SK-N-SH (cell line): ENCODE data around the gene XIAP.

Source experiments
- EP300 ChIP-seq, 2 experiments: IDR thresholded peaks; 2 replicates each; pipeline versions ENCODE4 v1.4.0 to v1.6.1; 2012; ENCODE audit warnings: borderline replicate concordance in 1 of 2, low read depth in 1 of 2, low read length in 1 of 2
- GABPA ChIP-seq: IDR thresholded peaks from 2 replicates; pipeline ENCODE4 v1.4.0; 2012; ENCODE audit warnings: low read depth, mild to moderate bottlenecking
- NFIC ChIP-seq: IDR thresholded peaks from 2 replicates; pipeline ENCODE4 v1.4.0; 2012; ENCODE audit warnings: borderline replicate concordance
- NRF1 ChIP-seq: IDR thresholded peaks from 2 replicates; pipeline ENCODE4 v1.6.1; 2012; ENCODE audit warnings: low read depth, mild to moderate bottlenecking, low read length
- RFX5 ChIP-seq: IDR thresholded peaks from 2 replicates; pipeline ENCODE4 v1.6.1; 2012; ENCODE audit warnings: mild to moderate bottlenecking, improper control_type of control experiment, low read length
- SMC3 ChIP-seq: IDR thresholded peaks from 2 replicates; pipeline ENCODE4 v1.6.1; 2012; ENCODE audit warnings: low read depth, low read length, improper control_type of control experiment
- TAF1 ChIP-seq: IDR thresholded peaks from 2 replicates; pipeline ENCODE4 v1.6.1; 2012; ENCODE audit warnings: low read depth, mild to moderate bottlenecking, low read length, moderate library complexity, borderline replicate concordance
- TF ChIP-seq, protein P1 (sequence below): fragments of 200-600 bp; sonication (generic); IDR thresholded peaks from 2 replicates; pipeline ENCODE4 v1.6.1; 2017; ENCODE audit warnings: antibody characterized with exemption, mild to moderate bottlenecking, moderate library complexity
- TF ChIP-seq, protein P2 (sequence below): IDR thresholded peaks from 2 replicates; pipeline ENCODE4; 2012
- TF ChIP-seq, protein P3 (sequence below): IDR thresholded peaks from 2 replicates; pipeline ENCODE4 v1.6.1; 2012; ENCODE audit warnings: mild to moderate bottlenecking, low read depth, low read length, moderate library complexity

DNA sequence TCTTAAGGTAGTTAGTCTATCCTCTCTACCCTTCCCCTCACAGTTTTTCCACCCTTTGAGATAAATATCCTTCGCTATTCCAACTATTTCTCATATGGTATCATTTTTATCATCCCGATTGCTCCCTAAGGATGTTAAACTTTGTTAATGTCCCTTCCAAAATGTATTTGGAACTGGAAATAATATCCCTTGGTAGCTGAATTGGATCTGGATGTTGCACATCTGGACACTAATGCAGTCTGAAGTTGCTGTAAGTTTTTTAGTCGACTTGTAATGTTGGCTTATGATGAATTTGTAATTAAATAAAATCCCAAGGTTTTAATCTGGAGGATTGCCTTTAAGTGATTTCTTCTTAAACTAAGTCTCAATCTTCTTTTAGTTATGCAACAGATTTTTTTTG, 22.5 kb downstream of the XIAP start:
- TF ChIP-seq, protein P1, sequence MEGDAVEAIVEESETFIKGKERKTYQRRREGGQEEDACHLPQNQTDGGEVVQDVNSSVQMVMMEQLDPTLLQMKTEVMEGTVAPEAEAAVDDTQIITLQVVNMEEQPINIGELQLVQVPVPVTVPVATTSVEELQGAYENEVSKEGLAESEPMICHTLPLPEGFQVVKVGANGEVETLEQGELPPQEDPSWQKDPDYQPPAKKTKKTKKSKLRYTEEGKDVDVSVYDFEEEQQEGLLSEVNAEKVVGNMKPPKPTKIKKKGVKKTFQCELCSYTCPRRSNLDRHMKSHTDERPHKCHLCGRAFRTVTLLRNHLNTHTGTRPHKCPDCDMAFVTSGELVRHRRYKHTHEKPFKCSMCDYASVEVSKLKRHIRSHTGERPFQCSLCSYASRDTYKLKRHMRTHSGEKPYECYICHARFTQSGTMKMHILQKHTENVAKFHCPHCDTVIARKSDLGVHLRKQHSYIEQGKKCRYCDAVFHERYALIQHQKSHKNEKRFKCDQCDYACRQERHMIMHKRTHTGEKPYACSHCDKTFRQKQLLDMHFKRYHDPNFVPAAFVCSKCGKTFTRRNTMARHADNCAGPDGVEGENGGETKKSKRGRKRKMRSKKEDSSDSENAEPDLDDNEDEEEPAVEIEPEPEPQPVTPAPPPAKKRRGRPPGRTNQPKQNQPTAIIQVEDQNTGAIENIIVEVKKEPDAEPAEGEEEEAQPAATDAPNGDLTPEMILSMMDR, result no peak
- TF ChIP-seq RFX5 (no peak), GABPA (no peak), TAF1 (no peak), NFIC (no peak), SMC3 (no peak), NRF1 (no peak), EP300 (IDR thresholded peaks at IDR 0.05; ENCODE audit: borderline replicate concordance in 1 of 2, low read depth in 1 of 2, low read length in 1 of 2) (no peak)
- TF ChIP-seq, protein P2, sequence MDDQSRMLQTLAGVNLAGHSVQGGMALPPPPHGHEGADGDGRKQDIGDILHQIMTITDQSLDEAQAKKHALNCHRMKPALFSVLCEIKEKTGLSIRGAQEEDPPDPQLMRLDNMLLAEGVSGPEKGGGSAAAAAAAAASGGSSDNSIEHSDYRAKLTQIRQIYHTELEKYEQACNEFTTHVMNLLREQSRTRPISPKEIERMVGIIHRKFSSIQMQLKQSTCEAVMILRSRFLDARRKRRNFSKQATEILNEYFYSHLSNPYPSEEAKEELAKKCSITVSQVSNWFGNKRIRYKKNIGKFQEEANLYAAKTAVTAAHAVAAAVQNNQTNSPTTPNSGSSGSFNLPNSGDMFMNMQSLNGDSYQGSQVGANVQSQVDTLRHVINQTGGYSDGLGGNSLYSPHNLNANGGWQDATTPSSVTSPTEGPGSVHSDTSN, result no peak
- TF ChIP-seq, protein P3, sequence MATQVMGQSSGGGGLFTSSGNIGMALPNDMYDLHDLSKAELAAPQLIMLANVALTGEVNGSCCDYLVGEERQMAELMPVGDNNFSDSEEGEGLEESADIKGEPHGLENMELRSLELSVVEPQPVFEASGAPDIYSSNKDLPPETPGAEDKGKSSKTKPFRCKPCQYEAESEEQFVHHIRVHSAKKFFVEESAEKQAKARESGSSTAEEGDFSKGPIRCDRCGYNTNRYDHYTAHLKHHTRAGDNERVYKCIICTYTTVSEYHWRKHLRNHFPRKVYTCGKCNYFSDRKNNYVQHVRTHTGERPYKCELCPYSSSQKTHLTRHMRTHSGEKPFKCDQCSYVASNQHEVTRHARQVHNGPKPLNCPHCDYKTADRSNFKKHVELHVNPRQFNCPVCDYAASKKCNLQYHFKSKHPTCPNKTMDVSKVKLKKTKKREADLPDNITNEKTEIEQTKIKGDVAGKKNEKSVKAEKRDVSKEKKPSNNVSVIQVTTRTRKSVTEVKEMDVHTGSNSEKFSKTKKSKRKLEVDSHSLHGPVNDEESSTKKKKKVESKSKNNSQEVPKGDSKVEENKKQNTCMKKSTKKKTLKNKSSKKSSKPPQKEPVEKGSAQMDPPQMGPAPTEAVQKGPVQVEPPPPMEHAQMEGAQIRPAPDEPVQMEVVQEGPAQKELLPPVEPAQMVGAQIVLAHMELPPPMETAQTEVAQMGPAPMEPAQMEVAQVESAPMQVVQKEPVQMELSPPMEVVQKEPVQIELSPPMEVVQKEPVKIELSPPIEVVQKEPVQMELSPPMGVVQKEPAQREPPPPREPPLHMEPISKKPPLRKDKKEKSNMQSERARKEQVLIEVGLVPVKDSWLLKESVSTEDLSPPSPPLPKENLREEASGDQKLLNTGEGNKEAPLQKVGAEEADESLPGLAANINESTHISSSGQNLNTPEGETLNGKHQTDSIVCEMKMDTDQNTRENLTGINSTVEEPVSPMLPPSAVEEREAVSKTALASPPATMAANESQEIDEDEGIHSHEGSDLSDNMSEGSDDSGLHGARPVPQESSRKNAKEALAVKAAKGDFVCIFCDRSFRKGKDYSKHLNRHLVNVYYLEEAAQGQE, result no peak
